Activated naive CD8-positive, alpha-beta T cell treated with anti-CD3 and anti-CD28 coated beads for 36 hours (primary cell): ENCODE measurements around the gene GPX3. TPM values are rescaled to one million over a fixed set of nuclear protein-coding genes. Genes with fewer than 3 reads are reported as not detected.

ENCODE experiments used
- DNase-seq: peaks from one replicate; pipeline ENCODE4 v3.0.0; 2021
- H3K27ac Mint-ChIP-seq: one replicate; pipeline ENCODE4 v1.8.0; 2022; ENCODE audit warnings: mild to moderate bottlenecking, moderate library complexity, mixed read lengths
- H3K27me3 Mint-ChIP-seq: one replicate; pipeline ENCODE4 v1.8.0; 2022; ENCODE audit warnings: mild to moderate bottlenecking, mixed read lengths
- H3K36me3 Mint-ChIP-seq: one replicate; pipeline ENCODE4 v1.8.0; 2021; ENCODE audit warnings: mild to moderate bottlenecking, mixed read lengths
- H3K4me1 Mint-ChIP-seq: one replicate; pipeline ENCODE4 v1.8.0; 2021; ENCODE audit warnings: mixed read lengths
- H3K4me3 Mint-ChIP-seq: one replicate; pipeline ENCODE4 v1.8.0; 2022; ENCODE audit warnings: mild to moderate bottlenecking, moderate library complexity, mixed read lengths
- H3K9me3 Mint-ChIP-seq: one replicate; pipeline ENCODE4 v1.8.0; 2022; ENCODE audit warnings: mixed read lengths
- total RNA-seq, 2 experiments: library from RNA; stranded (reverse); gene quantifications; one replicate each; pipeline ENCODE4 v1.2.3, GENCODE V29; 2021

The GPX3 gene
- total RNA-seq, 2 experiments from 2014 or later = not detected

- H3K27me3 Mint-ChIP-seq = peaks cover 9% of the 10 kb centered on the region
- H3K36me3 Mint-ChIP-seq = no peaks in the 10 kb centered on the region
- no peak overlapping the region for H3K4me3 Mint-ChIP-seq
- H3K4me1 Mint-ChIP-seq = no peaks in the 10 kb centered on the region
- DNase-seq = no peak
- H3K27ac Mint-ChIP-seq = no peak overlapping the region
- no peaks in the 10 kb centered on the region for H3K9me3 Mint-ChIP-seq
Measured at GRCh38 chr5:151005950-151006576, 14.3 kb upstream of the GPX3 start.

- no peak overlapping the region for H3K27ac Mint-ChIP-seq
Measured at GRCh38 chr5:151006704-151007334, 13.6 kb upstream of the GPX3 start.

GRCh38 chr5:151007430-151008209 lies 12.8 kb upstream of the GPX3 start:
- no peak overlapping the region for H3K27ac Mint-ChIP-seq
- no peak overlapping the region for H3K4me3 Mint-ChIP-seq
- H3K4me1 Mint-ChIP-seq = no peaks in the 10 kb centered on the region
- peaks cover 9% of the 10 kb centered on the region for H3K27me3 Mint-ChIP-seq
- no peak for DNase-seq
- H3K9me3 Mint-ChIP-seq = no peaks in the 10 kb centered on the region
- no peaks in the 10 kb centered on the region for H3K36me3 Mint-ChIP-seq

More at GRCh38 chr5:151006704-151007334, 13.6 kb upstream of the GPX3 start:
- DNase-seq = no peak
- no peaks in the 10 kb centered on the region for H3K36me3 Mint-ChIP-seq
- no peak overlapping the region for H3K4me3 Mint-ChIP-seq
- no peaks in the 10 kb centered on the region for H3K4me1 Mint-ChIP-seq
- H3K9me3 Mint-ChIP-seq = no peaks in the 10 kb centered on the region
- H3K27me3 Mint-ChIP-seq = peaks cover 9% of the 10 kb centered on the region

- H3K36me3 Mint-ChIP-seq = no peaks in the 10 kb centered on the region
- peaks cover 9% of the 10 kb centered on the region for H3K27me3 Mint-ChIP-seq
- H3K4me3 Mint-ChIP-seq = no peak overlapping the region
- H3K27ac Mint-ChIP-seq = no peak overlapping the region
- no peak for DNase-seq
- no peaks in the 10 kb centered on the region for H3K9me3 Mint-ChIP-seq
- H3K4me1 Mint-ChIP-seq = no peaks in the 10 kb centered on the region
Measured at GRCh38 chr5:151008210-151008491, 12.2 kb upstream of the GPX3 start.

GRCh38 chr5:151008906-151009305 lies 11.5 kb upstream of the GPX3 start:
- Mint-ChIP-seq H3K4me1 (no peaks in the 10 kb centered on the region), H3K9me3 (no peaks in the 10 kb centered on the region), H3K27me3 (peaks cover 9% of the 10 kb centered on the region), H3K27ac (no peak overlapping the region), H3K4me3 (no peak overlapping the region), H3K36me3 (no peaks in the 10 kb centered on the region)
- DNase-seq = no peak

- Mint-ChIP-seq H3K4me3 (no peak overlapping the region), H3K4me1 (no peaks in the 10 kb centered on the region), H3K9me3 (no peaks in the 10 kb centered on the region), H3K36me3 (no peaks in the 10 kb centered on the region), H3K27me3 (peaks cover 4% of the 10 kb centered on the region), H3K27ac (no peak overlapping the region)
- no peak for DNase-seq
Measured at GRCh38 chr5:151012862-151013261, 7.5 kb upstream of the GPX3 start.

- Mint-ChIP-seq H3K36me3 (no peaks in the 10 kb centered on the region), H3K27me3 (peaks cover 4% of the 10 kb centered on the region), H3K9me3 (no peaks in the 10 kb centered on the region), H3K27ac (no peak overlapping the region), H3K4me3 (no peak overlapping the region), H3K4me1 (peaks cover 6% of the 10 kb centered on the region)
- no peak for DNase-seq
Measured at GRCh38 chr5:151014680-151015343, 5.6 kb upstream of the GPX3 start.

- Mint-ChIP-seq H3K27me3 (peaks cover 8% of the 10 kb centered on the region), H3K9me3 (no peaks in the 10 kb centered on the region), H3K4me1 (peaks cover 12% of the 10 kb centered on the region), H3K36me3 (no peaks in the 10 kb centered on the region), H3K27ac (no peak overlapping the region), H3K4me3 (no peak overlapping the region)
- DNase-seq = no peak
Measured at GRCh38 chr5:151015974-151016587, 4.3 kb upstream of the GPX3 start.

GRCh38 chr5:151016700-151017099 lies 3.7 kb upstream of the GPX3 start:
- H3K9me3 Mint-ChIP-seq = no peaks in the 10 kb centered on the region
- no peak for DNase-seq
- H3K4me1 Mint-ChIP-seq = peaks cover 13% of the 10 kb centered on the region
- peaks cover 8% of the 10 kb centered on the region for H3K27me3 Mint-ChIP-seq
- peaks cover under 1% of the 10 kb centered on the region for H3K36me3 Mint-ChIP-seq
- no peak overlapping the region for H3K4me3 Mint-ChIP-seq
- no peak overlapping the region for H3K27ac Mint-ChIP-seq

- no peak overlapping the region for H3K4me3 Mint-ChIP-seq
- no peaks in the 10 kb centered on the region for H3K9me3 Mint-ChIP-seq
- no peak overlapping the region for H3K27ac Mint-ChIP-seq
- DNase-seq = no peak
- H3K36me3 Mint-ChIP-seq = peaks cover 9% of the 10 kb centered on the region
- peaks cover 13% of the 10 kb centered on the region for H3K4me1 Mint-ChIP-seq
- peaks cover 8% of the 10 kb centered on the region for H3K27me3 Mint-ChIP-seq
Measured at GRCh38 chr5:151017897-151018296, 2.5 kb upstream of the GPX3 start.

GRCh38 chr5:151018846-151019245 lies 1.5 kb upstream of the GPX3 start:
- H3K36me3 Mint-ChIP-seq = peaks cover 9% of the 10 kb centered on the region
- H3K27me3 Mint-ChIP-seq = peaks cover 8% of the 10 kb centered on the region
- no peaks in the 10 kb centered on the region for H3K9me3 Mint-ChIP-seq
- no peak overlapping the region for H3K27ac Mint-ChIP-seq
- peaks cover 13% of the 10 kb centered on the region for H3K4me1 Mint-ChIP-seq
- DNase-seq = no peak
- no peak overlapping the region for H3K4me3 Mint-ChIP-seq

GRCh38 chr5:151019331-151019730 lies 1.1 kb upstream of the GPX3 start:
- Mint-ChIP-seq H3K27ac (no peak overlapping the region), H3K4me1 (peaks cover 13% of the 10 kb centered on the region), H3K9me3 (no peaks in the 10 kb centered on the region), H3K36me3 (peaks cover 9% of the 10 kb centered on the region), H3K27me3 (peaks cover 8% of the 10 kb centered on the region), H3K4me3 (no peak overlapping the region)
- no peak for DNase-seq

GRCh38 chr5:151021746-151022145 lies 1.4 kb downstream of the GPX3 start:
- peaks cover 8% of the 10 kb centered on the region for H3K27me3 Mint-ChIP-seq
- H3K9me3 Mint-ChIP-seq = no peaks in the 10 kb centered on the region
- no peak overlapping the region for H3K27ac Mint-ChIP-seq
- peaks cover 12% of the 10 kb centered on the region for H3K36me3 Mint-ChIP-seq
- DNase-seq = no peak
- H3K4me1 Mint-ChIP-seq = peaks cover 13% of the 10 kb centered on the region
- no peak overlapping the region for H3K4me3 Mint-ChIP-seq

GRCh38 chr5:151022511-151023018 lies 2.2 kb downstream of the GPX3 start:
- peaks cover 14% of the 10 kb centered on the region for H3K4me1 Mint-ChIP-seq
- no peak overlapping the region for H3K4me3 Mint-ChIP-seq
- H3K27me3 Mint-ChIP-seq = peaks cover 8% of the 10 kb centered on the region
- no peak overlapping the region for H3K27ac Mint-ChIP-seq
- peaks cover 14% of the 10 kb centered on the region for H3K36me3 Mint-ChIP-seq
- DNase-seq = no peak
- no peaks in the 10 kb centered on the region for H3K9me3 Mint-ChIP-seq
